Panc1 (cell line): Measurements from ENCODE around the gene SCLY.

Source experiments
- CTCF ChIP-seq: fragments of 450-650 bp; IDR thresholded peaks from 2 replicates; pipeline ENCODE4 v1.5.1; 2017; ENCODE audit warnings: mild to moderate bottlenecking
- POLR2AphosphoS5 ChIP-seq: IDR thresholded peaks from 2 replicates; pipeline ENCODE4 v1.6.1; 2012; ENCODE audit warnings: mild to moderate bottlenecking, low read depth, low read length, moderate library complexity
- SIN3A ChIP-seq: IDR thresholded peaks from 2 replicates; pipeline ENCODE4 v1.6.1; 2012; ENCODE audit warnings: low read depth, mild to moderate bottlenecking, low read length, moderate library complexity, borderline replicate concordance; ENCODE audit not compliant: insufficient read depth
- TF ChIP-seq, protein P1 (sequence below), 2 experiments: IDR thresholded peaks; 2 replicates each; pipeline ENCODE4 v1.6.1; 2011 to 2012; ENCODE audit warnings: low read depth in 2 of 2, control low read depth in 1 of 2, low read length in 1 of 2, mild to moderate bottlenecking in 1 of 2, moderate library complexity in 1 of 2; ENCODE audit not compliant: insufficient read depth in 1 of 2

DNA sequence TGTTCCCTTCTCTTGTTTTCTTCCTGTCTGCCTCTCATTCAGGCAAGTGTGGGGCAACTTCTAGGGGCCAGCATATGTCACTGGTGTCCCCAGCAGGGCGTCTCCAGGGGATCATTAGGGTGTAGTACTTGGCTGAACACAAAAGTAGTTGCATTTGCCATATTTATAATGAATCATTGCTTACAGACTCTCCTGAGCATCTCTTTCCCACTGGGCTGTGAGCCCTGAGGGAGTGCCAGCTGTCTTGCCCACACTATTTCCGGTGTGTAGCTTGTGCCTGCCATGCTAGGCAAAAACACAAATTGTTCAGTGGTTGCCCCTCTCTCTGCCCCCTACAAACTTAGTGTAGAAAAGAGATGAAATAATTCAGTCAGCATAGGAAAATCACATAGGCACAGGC lies 40.8 kb upstream of the SCLY start:
- TF ChIP-seq, protein P1, sequence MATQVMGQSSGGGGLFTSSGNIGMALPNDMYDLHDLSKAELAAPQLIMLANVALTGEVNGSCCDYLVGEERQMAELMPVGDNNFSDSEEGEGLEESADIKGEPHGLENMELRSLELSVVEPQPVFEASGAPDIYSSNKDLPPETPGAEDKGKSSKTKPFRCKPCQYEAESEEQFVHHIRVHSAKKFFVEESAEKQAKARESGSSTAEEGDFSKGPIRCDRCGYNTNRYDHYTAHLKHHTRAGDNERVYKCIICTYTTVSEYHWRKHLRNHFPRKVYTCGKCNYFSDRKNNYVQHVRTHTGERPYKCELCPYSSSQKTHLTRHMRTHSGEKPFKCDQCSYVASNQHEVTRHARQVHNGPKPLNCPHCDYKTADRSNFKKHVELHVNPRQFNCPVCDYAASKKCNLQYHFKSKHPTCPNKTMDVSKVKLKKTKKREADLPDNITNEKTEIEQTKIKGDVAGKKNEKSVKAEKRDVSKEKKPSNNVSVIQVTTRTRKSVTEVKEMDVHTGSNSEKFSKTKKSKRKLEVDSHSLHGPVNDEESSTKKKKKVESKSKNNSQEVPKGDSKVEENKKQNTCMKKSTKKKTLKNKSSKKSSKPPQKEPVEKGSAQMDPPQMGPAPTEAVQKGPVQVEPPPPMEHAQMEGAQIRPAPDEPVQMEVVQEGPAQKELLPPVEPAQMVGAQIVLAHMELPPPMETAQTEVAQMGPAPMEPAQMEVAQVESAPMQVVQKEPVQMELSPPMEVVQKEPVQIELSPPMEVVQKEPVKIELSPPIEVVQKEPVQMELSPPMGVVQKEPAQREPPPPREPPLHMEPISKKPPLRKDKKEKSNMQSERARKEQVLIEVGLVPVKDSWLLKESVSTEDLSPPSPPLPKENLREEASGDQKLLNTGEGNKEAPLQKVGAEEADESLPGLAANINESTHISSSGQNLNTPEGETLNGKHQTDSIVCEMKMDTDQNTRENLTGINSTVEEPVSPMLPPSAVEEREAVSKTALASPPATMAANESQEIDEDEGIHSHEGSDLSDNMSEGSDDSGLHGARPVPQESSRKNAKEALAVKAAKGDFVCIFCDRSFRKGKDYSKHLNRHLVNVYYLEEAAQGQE (IDR thresholded peaks at IDR 0.05; ENCODE audit: insufficient read depth in 1 of 2, low read depth in 2 of 2, low read length in 1 of 2) = no peak
- TF ChIP-seq CTCF = no peak
- TF ChIP-seq SIN3A = no peak
- no peak for TF ChIP-seq POLR2AphosphoS5
